ENCODE data around the gene SLC28A3.

Gene SLC28A3

GRCh38 chr9:84305497-84306131, 34.9 kb downstream of the SLC28A3 start:
- Histone ChIP-seq H2AFZ (ENCODE audit: low read length) (no peak overlapping the region), H3F3A (ENCODE audit: low read depth) (no peaks in the 10 kb centered on the region), H3K4me1 (ENCODE audit: insufficient read depth, low read length, poor library complexity, severe bottlenecking) (no peaks in the 10 kb centered on the region), H3K4me2 (ENCODE audit: low read depth, low read length, poor library complexity, severe bottlenecking) (no peak overlapping the region), H3K79me2 (ENCODE audit: insufficient read depth, low read length) (no peaks in the 10 kb centered on the region), H3K9me2 (replicated peaks; ENCODE audit: low read depth, low read length) (no peaks in the 10 kb centered on the region), H3K4me3 (ENCODE audit: low read length, poor library complexity, severe bottlenecking) (no peak overlapping the region), H3K9me3 (ENCODE audit: insufficient read depth, low read depth, low read length) (no peaks in the 10 kb centered on the region), H4K20me1 (ENCODE audit: insufficient read depth, low read length, poor library complexity, severe bottlenecking) (no peaks in the 10 kb centered on the region), H3K27me3 (ENCODE audit: insufficient read depth, low read length, poor library complexity, severe bottlenecking) (no peaks in the 10 kb centered on the region), H3K9ac (ENCODE audit: low read depth, low read length, poor library complexity, severe bottlenecking) (no peak overlapping the region), H3K36me3 (ENCODE audit: insufficient read depth, low read length) (no peaks in the 10 kb centered on the region)
- TF ChIP-seq, protein P1, sequence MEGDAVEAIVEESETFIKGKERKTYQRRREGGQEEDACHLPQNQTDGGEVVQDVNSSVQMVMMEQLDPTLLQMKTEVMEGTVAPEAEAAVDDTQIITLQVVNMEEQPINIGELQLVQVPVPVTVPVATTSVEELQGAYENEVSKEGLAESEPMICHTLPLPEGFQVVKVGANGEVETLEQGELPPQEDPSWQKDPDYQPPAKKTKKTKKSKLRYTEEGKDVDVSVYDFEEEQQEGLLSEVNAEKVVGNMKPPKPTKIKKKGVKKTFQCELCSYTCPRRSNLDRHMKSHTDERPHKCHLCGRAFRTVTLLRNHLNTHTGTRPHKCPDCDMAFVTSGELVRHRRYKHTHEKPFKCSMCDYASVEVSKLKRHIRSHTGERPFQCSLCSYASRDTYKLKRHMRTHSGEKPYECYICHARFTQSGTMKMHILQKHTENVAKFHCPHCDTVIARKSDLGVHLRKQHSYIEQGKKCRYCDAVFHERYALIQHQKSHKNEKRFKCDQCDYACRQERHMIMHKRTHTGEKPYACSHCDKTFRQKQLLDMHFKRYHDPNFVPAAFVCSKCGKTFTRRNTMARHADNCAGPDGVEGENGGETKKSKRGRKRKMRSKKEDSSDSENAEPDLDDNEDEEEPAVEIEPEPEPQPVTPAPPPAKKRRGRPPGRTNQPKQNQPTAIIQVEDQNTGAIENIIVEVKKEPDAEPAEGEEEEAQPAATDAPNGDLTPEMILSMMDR (conservative IDR thresholded peaks at IDR 0.05; ENCODE audit: low read length), result no peak

- H3K4me3 ChIP-seq (ENCODE audit: low read length, poor library complexity, severe bottlenecking), result no peak overlapping the region
- no peaks in the 10 kb centered on the region for H3K9me3 ChIP-seq (ENCODE audit: insufficient read depth, low read depth, low read length)
- H3F3A ChIP-seq (ENCODE audit: low read depth), result no peaks in the 10 kb centered on the region
- no peaks in the 10 kb centered on the region for H3K36me3 ChIP-seq (ENCODE audit: insufficient read depth, low read length)
- no peaks in the 10 kb centered on the region for H3K79me2 ChIP-seq (ENCODE audit: insufficient read depth, low read length)
- H3K4me1 ChIP-seq (ENCODE audit: insufficient read depth, low read length, poor library complexity, severe bottlenecking), result no peaks in the 10 kb centered on the region
- H3K9ac ChIP-seq (ENCODE audit: low read depth, low read length, poor library complexity, severe bottlenecking), result no peak overlapping the region
- no peak overlapping the region for H3K4me2 ChIP-seq (ENCODE audit: low read depth, low read length, poor library complexity, severe bottlenecking)
- H3K27me3 ChIP-seq (ENCODE audit: insufficient read depth, low read length, poor library complexity, severe bottlenecking), result no peaks in the 10 kb centered on the region
- no peak overlapping the region for H2AFZ ChIP-seq (ENCODE audit: low read length)
- H4K20me1 ChIP-seq (ENCODE audit: insufficient read depth, low read length, poor library complexity, severe bottlenecking), result no peaks in the 10 kb centered on the region
- H3K9me2 ChIP-seq (replicated peaks; ENCODE audit: low read depth, low read length), result no peaks in the 10 kb centered on the region
- TF ChIP-seq, protein P1 (conservative IDR thresholded peaks at IDR 0.05; ENCODE audit: low read length), result no peak
- TF ChIP-seq EZH2phosphoT487 (IDR thresholded peaks at IDR 0.05; ENCODE audit: borderline replicate concordance), result no peak
These were observed 36.4 kb downstream of the SLC28A3 start for GRCh38 chr9:84304166-84304565.

DNA sequence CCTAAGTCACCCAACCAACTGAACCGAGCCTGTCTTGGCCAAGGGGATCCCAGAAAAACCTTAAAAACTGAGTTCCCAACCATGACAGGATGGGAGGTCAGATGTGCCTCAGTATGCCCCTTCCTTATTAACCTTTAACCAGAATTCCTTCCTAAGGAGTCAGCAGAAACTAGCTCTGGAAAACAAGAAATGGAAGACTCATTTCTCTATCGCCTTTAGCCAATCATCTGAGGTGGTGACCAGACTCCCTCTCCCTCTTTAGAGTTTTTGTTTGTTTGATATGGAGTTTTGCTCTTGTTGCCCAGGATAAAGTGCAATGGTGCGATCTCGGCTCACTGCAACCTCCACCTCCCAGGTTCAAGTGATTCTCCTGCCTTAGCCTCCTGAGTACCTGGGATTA, 37.5 kb downstream of the SLC28A3 start:
- H3K79me2 ChIP-seq (ENCODE audit: insufficient read depth, low read length), result no peaks in the 10 kb centered on the region
- H3K4me3 ChIP-seq (ENCODE audit: low read length, poor library complexity, severe bottlenecking), result no peak overlapping the region
- H3K4me2 ChIP-seq (ENCODE audit: low read depth, low read length, poor library complexity, severe bottlenecking), result no peak overlapping the region
- no peaks in the 10 kb centered on the region for H3K9me2 ChIP-seq (replicated peaks; ENCODE audit: low read depth, low read length)
- TF ChIP-seq EZH2phosphoT487 (IDR thresholded peaks at IDR 0.05; ENCODE audit: borderline replicate concordance), result no peak
- TF ChIP-seq, protein P1 (conservative IDR thresholded peaks at IDR 0.05; ENCODE audit: low read length), result no peak
- H3K36me3 ChIP-seq (ENCODE audit: insufficient read depth, low read length), result no peaks in the 10 kb centered on the region
- no peaks in the 10 kb centered on the region for H3K4me1 ChIP-seq (ENCODE audit: insufficient read depth, low read length, poor library complexity, severe bottlenecking)
- H3K9me3 ChIP-seq (ENCODE audit: insufficient read depth, low read depth, low read length), result no peaks in the 10 kb centered on the region
- H4K20me1 ChIP-seq (ENCODE audit: insufficient read depth, low read length, poor library complexity, severe bottlenecking), result no peaks in the 10 kb centered on the region
- no peak overlapping the region for H2AFZ ChIP-seq (ENCODE audit: low read length)
- no peaks in the 10 kb centered on the region for H3F3A ChIP-seq (ENCODE audit: low read depth)
- no peak overlapping the region for H3K9ac ChIP-seq (ENCODE audit: low read depth, low read length, poor library complexity, severe bottlenecking)
- H3K27me3 ChIP-seq (ENCODE audit: insufficient read depth, low read length, poor library complexity, severe bottlenecking), result no peaks in the 10 kb centered on the region
